AG09309 (cell line): ENCODE results near the gene CLK2.
A peak's percentile ranks its signal among the peaks of the same experiment; 100 is the strongest.

Source experiments
- DNase-seq: peaks from one replicate; pipeline ENCODE4 v3.0.0-alpha.2; 2010; ENCODE audit warnings: low read depth
- H3K4me3 ChIP-seq: 2 replicates; pipeline ENCODE4 v1.5.1; 2011; ENCODE audit warnings: mild to moderate bottlenecking, low read depth, low read length, moderate library complexity; ENCODE audit not compliant: control insufficient read depth
- TF ChIP-seq, protein P1 (sequence below): IDR thresholded peaks from 2 replicates; pipeline ENCODE4 v1.5.1; 2011; ENCODE audit warnings: mild to moderate bottlenecking, low read depth, low read length, inconsistent platforms; ENCODE audit not compliant: insufficient read depth, control insufficient read depth; ENCODE audit errors: missing control alignments

The CLK2 gene

DNA sequence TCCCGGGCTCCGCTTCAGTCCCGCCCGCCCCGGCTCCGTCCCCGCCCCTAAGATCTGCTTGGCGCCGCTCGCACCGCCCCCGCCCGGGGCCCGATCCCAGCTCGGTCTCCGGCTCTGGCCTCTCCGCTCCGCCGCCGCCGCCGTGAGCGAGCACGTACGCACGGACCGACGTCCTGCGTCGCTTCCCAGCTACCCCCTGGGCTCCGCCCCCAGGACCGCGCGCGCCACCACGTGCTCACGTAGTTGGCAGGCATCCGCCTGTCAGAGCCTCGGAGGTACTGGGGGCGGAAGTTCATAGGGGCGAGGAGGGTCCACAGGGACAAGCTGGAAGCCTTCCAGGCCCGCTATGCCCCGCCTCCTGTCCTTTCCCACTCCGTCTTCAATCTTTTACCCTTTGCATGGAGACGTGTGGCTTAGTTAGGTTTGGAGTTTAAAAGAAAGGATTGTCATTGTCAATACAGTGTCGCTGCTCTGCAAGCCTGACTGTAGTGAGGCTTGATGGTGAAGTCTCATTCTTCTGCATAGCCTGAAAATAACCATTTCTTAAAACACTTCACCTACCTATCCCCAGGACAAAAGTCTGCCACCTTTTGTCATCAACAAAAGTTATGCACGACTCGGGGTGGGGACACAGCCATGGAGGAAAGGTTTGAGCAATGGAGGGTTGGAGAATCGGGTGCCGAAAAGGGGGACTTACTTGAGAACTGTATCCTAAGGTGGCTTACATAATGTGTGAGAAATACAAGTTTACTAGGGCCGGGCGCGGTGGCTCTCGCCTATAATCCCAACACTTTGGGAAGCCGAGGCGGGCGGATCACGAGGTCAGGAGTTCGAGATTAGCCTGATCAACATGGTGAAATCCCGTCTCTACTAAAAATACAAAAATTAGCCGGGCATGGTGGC lies at the start of gene CLK2:
CLK2 (minus strand) TSS at position 162 of the 903 bp plus-strand sequence. CDS start 2,527 bp downstream, outside the sequence.
- TF ChIP-seq, protein P1, sequence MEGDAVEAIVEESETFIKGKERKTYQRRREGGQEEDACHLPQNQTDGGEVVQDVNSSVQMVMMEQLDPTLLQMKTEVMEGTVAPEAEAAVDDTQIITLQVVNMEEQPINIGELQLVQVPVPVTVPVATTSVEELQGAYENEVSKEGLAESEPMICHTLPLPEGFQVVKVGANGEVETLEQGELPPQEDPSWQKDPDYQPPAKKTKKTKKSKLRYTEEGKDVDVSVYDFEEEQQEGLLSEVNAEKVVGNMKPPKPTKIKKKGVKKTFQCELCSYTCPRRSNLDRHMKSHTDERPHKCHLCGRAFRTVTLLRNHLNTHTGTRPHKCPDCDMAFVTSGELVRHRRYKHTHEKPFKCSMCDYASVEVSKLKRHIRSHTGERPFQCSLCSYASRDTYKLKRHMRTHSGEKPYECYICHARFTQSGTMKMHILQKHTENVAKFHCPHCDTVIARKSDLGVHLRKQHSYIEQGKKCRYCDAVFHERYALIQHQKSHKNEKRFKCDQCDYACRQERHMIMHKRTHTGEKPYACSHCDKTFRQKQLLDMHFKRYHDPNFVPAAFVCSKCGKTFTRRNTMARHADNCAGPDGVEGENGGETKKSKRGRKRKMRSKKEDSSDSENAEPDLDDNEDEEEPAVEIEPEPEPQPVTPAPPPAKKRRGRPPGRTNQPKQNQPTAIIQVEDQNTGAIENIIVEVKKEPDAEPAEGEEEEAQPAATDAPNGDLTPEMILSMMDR: no peak
- H3K4me3 ChIP-seq: peak within 1 kb of the TSS; percentile 76
- peak; percentile 43 for DNase-seq

GRCh38 chr1:155322571-155322952 lies 49.3 kb upstream of the CLK2 start:
- TF ChIP-seq, protein P1: no peak
- no peak for DNase-seq
- H3K4me3 ChIP-seq: peak overlapping the region; percentile 98

DNA sequence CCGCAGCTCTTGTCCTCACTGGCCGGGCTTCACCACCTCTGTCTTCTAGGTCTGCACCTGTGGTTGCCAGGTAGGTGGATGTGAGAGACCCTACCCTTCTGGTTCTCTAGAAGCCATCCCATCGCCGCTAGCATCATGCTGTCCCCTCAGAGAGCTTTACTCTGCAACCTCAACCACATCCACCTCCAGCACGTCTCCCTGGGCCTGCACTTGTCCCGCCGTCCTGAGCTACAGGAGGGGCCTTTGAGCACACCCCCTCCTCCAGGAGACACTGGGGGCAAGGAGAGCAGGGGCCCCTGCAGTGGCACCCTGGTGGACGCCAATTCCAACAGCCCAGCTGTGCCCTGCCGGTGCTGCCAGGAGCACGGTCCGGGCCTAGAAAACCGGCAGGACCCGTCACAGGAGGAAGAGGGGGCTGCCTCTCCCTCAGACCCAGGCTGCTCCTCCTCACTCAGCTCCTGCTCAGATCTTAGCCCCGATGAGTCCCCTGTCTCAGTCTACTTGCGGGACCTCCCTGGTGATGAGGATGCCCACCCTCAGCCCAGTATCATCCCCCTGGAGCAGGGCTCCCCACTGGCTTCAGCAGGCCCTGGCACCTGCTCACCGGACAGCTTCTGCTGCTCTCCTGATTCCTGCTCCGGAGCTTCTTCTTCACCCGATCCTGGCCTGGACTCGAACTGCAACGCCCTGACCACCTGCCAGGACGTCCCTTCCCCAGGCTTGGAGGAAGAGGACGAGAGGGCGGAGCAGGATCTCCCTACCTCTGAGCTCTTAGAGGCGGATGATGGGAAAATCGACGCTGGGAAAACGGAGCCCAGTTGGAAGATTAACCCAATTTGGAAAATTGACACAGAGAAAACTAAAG lies 48.6 kb upstream of the CLK2 start:
- TF ChIP-seq, protein P1: no peak
- no peak for DNase-seq

GRCh38 chr1:155320661-155321617 lies 47.6 kb upstream of the CLK2 start, which contains the start of gene RUSC1:
TSS of gene RUSC1 (plus strand) at chr1:155320894. CDS start at chr1:155321774, 880 bp downstream.
- peak within 1 kb of the TSS; percentile 98 for H3K4me3 ChIP-seq
- DNase-seq: no peak
- TF ChIP-seq, protein P1: no peak

More for the DNA sequence above, 48.6 kb upstream of the CLK2 start:
- peak overlapping the region; percentile 98 for H3K4me3 ChIP-seq

DNA sequence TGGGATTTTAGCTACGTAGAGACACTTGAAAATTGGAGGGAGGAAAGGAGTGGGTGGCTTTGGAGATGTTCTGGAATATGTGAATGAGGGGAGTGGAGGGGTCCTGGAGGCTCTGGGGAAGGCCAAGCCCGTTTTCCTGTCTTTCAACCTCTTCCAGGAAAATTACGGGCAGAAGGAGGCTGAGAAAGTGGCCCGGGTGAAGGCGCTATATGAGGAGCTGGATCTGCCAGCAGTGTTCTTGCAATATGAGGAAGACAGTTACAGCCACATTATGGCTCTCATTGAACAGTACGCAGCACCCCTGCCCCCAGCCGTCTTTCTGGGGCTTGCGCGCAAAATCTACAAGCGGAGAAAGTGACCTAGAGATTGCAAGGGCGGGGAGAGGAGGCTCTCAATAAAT lies 46.9 kb upstream of the CLK2 start:
- no peak for DNase-seq
- H3K4me3 ChIP-seq: peak overlapping the region; percentile 98
- TF ChIP-seq, protein P1: no peak
